ENCODE measurements around the gene TTC3.
A peak's percentile ranks its signal among the peaks of the same experiment; 100 is the strongest.

TTC3 gene

DNA sequence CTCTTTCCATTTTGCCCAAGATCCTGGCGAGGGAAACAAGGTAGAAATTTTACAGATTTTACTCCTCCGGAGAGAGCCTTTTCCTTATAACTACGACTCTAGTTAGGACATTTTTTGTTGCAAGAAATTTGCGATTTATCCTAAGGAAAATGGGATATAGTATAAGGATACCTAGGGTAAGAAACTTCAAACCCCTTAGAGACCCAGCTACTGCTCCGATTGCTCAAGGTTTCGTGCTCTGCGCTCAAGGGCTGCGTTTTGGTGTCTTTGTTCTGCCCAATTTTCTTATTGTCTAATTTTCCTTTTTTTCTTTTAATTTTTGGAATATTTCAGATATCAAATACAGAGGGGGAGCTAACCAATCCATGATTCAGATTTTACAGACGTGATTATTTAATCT lies 1.5 kb downstream of the TTC3 start:
- Histone ChIP-seq H3K36me3 (ENCODE audit: control insufficient read depth in 2 of 2, insufficient read depth in 1 of 2, low read length in 2 of 2) (peaks cover 0 to 10% of the 10 kb centered on the region in 2 experiments; a peak in 2 of 3 replicates), H3K4me3 (ENCODE audit: low read depth, low read length) (peak overlapping the region; percentile 75), H3K27ac (ENCODE audit: extremely low read depth, low read depth, low read length) (no peak overlapping the region), H3K4me1 (ENCODE audit: control insufficient read depth, insufficient read depth, low read length) (0 out of 2 replicates have a peak, but pooled peaks cover 6% of the 10 kb centered on the region), H3K9me3 (ENCODE audit: control insufficient read depth, insufficient read depth, low read depth, low read length) (no peaks in the 10 kb centered on the region)
- TF ChIP-seq IKZF3 (tag by site-specific recombination; IDR thresholded peaks at IDR 0.05) (peak; percentile 6; the same call in 1 of the 2 replicates), ZNF292 (tag by site-specific recombination; IDR thresholded peaks at IDR 0.05; ENCODE audit: borderline replicate concordance, low read depth) (no peak), ZNF335 (tag by site-specific recombination; conservative IDR thresholded peaks at IDR 0.05) (peak; percentile 83), ZNF677 (tag by site-specific recombination; IDR thresholded peaks at IDR 0.05) (no peak), EGR2 (tag by site-specific recombination; IDR thresholded peaks at IDR 0.05; ENCODE audit: low read depth) (no peak), ZNF623 (tag by site-specific recombination; IDR thresholded peaks at IDR 0.05) (0 out of 2 replicates have a peak, but pooled peaks have one; percentile 5)
- TF ChIP-seq, protein P1, sequence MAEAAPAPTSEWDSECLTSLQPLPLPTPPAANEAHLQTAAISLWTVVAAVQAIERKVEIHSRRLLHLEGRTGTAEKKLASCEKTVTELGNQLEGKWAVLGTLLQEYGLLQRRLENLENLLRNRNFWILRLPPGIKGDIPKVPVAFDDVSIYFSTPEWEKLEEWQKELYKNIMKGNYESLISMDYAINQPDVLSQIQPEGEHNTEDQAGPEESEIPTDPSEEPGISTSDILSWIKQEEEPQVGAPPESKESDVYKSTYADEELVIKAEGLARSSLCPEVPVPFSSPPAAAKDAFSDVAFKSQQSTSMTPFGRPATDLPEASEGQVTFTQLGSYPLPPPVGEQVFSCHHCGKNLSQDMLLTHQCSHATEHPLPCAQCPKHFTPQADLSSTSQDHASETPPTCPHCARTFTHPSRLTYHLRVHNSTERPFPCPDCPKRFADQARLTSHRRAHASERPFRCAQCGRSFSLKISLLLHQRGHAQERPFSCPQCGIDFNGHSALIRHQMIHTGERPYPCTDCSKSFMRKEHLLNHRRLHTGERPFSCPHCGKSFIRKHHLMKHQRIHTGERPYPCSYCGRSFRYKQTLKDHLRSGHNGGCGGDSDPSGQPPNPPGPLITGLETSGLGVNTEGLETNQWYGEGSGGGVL (tag by site-specific recombination; IDR thresholded peaks at IDR 0.05), result no peak
- TF ChIP-seq, protein P2, sequence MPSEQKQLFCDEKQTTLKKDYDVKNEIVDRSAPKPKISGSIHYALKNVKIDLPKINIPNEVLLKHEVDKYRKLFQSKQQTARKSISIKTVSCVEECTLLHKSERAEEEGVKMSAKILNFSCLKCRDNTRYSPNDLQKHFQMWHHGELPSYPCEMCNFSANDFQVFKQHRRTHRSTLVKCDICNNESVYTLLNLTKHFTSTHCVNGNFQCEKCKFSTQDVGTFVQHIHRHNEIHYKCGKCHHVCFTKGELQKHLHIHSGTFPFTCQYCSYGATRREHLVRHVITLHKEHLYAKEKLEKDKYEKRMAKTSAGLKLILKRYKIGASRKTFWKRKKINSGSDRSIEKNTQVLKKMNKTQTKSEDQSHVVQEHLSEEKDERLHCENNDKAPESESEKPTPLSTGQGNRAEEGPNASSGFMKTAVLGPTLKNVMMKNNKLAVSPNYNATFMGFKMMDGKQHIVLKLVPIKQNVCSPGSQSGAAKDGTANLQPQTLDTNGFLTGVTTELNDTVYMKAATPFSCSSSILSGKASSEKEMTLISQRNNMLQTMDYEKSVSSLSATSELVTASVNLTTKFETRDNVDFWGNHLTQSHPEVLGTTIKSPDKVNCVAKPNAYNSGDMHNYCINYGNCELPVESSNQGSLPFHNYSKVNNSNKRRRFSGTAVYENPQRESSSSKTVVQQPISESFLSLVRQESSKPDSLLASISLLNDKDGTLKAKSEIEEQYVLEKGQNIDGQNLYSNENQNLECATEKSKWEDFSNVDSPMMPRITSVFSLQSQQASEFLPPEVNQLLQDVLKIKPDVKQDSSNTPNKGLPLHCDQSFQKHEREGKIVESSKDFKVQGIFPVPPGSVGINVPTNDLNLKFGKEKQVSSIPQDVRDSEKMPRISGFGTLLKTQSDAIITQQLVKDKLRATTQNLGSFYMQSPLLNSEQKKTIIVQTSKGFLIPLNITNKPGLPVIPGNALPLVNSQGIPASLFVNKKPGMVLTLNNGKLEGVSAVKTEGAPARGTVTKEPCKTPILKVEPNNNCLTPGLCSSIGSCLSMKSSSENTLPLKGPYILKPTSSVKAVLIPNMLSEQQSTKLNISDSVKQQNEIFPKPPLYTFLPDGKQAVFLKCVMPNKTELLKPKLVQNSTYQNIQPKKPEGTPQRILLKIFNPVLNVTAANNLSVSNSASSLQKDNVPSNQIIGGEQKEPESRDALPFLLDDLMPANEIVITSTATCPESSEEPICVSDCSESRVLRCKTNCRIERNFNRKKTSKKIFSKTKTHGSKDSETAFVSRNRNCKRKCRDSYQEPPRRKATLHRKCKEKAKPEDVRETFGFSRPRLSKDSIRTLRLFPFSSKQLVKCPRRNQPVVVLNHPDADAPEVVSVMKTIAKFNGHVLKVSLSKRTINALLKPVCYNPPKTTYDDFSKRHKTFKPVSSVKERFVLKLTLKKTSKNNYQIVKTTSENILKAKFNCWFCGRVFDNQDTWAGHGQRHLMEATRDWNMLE (tag by site-specific recombination; conservative IDR thresholded peaks at IDR 0.05; ENCODE audit: low read depth), result no peak
- ChIA-PET POLR2A (no interaction called here), CTCF (interaction anchor here (0.6 to 1.1 kb wide), 4 partner anchors 12 to 98 kb away, joined by 3 to 4 read pairs (median 4); no protein-coding TSS in a partner anchor)

DNA sequence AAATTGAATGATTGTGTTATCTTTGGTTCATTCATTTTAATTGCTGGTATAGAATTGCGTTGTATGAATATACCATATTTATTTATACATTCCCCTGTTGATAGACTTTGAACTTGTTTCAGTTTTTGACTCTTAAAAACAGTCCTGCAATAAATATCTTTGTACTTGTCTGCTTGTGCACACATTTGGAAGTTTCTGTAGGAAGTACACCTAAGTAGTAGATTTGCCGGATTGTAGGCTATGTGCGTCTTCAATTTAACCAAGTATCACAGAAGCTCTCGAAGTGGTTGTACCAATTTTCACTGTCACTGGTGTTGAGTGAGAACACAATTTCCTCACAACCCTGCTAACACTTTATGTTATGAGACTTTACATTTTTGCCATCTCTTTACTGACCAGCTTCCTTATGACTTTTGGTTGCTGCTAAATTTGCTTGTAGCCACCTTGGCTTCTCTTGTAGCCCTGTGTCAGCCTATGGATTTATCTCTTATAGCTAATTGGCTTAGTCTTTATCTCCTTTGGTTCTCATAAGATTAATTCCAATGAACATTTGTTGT lies 2.2 kb downstream of the TTC3 start:
- Histone ChIP-seq H3K9me3 (ENCODE audit: control insufficient read depth, insufficient read depth, low read depth, low read length) (no peaks in the 10 kb centered on the region), H3K27ac (ENCODE audit: extremely low read depth, low read depth, low read length) (no peak overlapping the region), H3K36me3 (ENCODE audit: control insufficient read depth in 2 of 2, insufficient read depth in 1 of 2, low read length in 2 of 2) (peaks cover 0 to 3% of the 10 kb centered on the region in 2 experiments; a peak in 2 of 3 replicates), H3K4me1 (ENCODE audit: control insufficient read depth, insufficient read depth, low read length) (0 out of 2 replicates have a peak, but pooled peaks cover 6% of the 10 kb centered on the region), H3K4me3 (ENCODE audit: low read depth, low read length) (no peak overlapping the region)
- POLR2A ChIA-PET, result interaction anchor here (0.6 kb wide), 1 partner anchor 122 kb away, joined by 5 read pairs; no protein-coding TSS in a partner anchor
- TF ChIP-seq ZNF211 (tag by site-specific recombination; IDR thresholded peaks at IDR 0.05; ENCODE audit: low read depth), result no peak
- peak; percentile 48; the same call in 1 of the 2 replicates for TF ChIP-seq TRIM28 (IDR thresholded peaks at IDR 0.05; ENCODE audit: borderline replicate concordance, low read length)
- CTCF ChIA-PET, result interaction anchor here (0.6 to 1.1 kb wide), 5 partner anchors 11 to 1122 kb away, joined by 3 to 5 read pairs (median 3); no protein-coding TSS in a partner anchor

DNA sequence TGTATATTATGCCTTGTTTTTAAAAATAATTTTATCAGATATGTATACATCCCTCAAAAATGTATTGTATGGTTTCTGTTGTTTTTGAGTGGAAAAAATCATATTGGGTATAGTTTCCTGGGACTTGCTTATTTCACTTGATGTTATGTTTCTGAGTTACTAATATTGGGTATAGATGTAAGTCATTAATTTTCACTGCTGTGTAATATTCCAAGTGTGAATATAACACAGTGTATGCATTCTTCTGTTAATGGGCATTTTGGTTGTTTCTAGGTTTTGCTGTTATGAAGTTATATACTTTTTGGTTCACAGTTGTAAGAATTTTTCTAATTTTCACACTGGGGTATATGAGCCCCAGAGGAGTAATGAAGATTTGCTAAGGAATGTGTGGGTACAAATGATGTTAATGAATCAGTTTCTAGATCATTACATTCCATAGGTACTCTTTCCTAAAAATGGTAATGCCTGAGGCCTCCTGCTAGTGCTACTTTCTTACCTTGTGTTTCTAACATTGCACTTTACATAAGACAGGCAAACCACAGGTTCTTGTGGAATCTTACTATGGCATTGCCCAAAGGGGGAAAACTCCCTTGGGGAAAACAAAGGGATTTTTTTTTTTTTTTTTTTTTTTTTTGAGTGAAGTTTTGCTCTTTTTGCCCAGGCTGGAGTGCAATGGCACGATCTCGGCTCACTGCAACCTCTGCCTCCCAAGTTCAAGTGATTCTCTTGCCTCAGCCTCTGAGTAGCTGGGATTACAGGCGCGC lies 3.2 kb downstream of the TTC3 start:
- ChIA-PET POLR2A (no interaction called here), CTCF (interaction anchor here (0.6 to 1.1 kb wide), 3 partner anchors 44 to 1123 kb away, joined by 3 to 4 read pairs (median 4); no protein-coding TSS in a partner anchor)
- H3K4me1 ChIP-seq (ENCODE audit: control insufficient read depth, insufficient read depth, low read length), result 0 out of 2 replicates have a peak, but pooled peaks cover 6% of the 10 kb centered on the region
- no peak overlapping the region for H3K4me3 ChIP-seq (ENCODE audit: low read depth, low read length)
- no peak overlapping the region for H3K27ac ChIP-seq (ENCODE audit: extremely low read depth, low read depth, low read length)
- TF ChIP-seq ZNF146 (tag by site-specific recombination; IDR thresholded peaks at IDR 0.05) (peak; percentile 100), PRDM1 (tag by site-specific recombination; IDR thresholded peaks at IDR 0.05) (no peak)
- TF ChIP-seq, protein P3, sequence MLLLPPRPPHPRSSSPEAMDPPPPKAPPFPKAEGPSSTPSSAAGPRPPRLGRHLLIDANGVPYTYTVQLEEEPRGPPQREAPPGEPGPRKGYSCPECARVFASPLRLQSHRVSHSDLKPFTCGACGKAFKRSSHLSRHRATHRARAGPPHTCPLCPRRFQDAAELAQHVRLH (tag by site-specific recombination; IDR thresholded peaks at IDR 0.05), result peak; percentile 72; the same call in 1 of the 2 replicates
- TF ChIP-seq, protein P4, sequence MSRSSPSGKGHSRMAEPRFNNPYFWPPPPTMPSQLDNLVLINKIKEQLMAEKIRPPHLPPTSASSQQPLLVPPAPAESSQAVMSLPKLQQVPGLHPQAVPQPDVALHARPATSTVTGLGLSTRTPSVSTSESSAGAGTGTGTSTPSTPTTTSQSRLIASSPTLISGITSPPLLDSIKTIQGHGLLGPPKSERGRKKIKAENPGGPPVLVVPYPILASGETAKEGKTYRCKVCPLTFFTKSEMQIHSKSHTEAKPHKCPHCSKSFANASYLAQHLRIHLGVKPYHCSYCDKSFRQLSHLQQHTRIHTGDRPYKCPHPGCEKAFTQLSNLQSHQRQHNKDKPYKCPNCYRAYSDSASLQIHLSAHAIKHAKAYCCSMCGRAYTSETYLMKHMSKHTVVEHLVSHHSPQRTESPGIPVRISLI (tag by site-specific recombination; IDR thresholded peaks at IDR 0.05), result peak; percentile 65; the same call in 1 of the 2 replicates
- H3K36me3 ChIP-seq (ENCODE audit: control insufficient read depth in 2 of 2, insufficient read depth in 1 of 2, low read length in 2 of 2), result no peaks in the 10 kb centered on the region
- H3K9me3 ChIP-seq (ENCODE audit: control insufficient read depth, insufficient read depth, low read depth, low read length), result no peaks in the 10 kb centered on the region; the same call in 1 of the 2 replicates
